Ectodermal cell (in vitro differentiated cells): ENCODE results near the gene USP35. TPM values are rescaled to one million over a fixed set of nuclear protein-coding genes. Genes with fewer than 3 reads are reported as not detected.

Experiments
- H3K27ac ChIP-seq: 2 replicates; pipeline ENCODE4 v1.7.0; 2013; ENCODE audit warnings: mild to moderate bottlenecking, low read depth, low read length; ENCODE audit not compliant: insufficient read depth, poor library complexity, severe bottlenecking
- H3K27me3 ChIP-seq: 2 replicates; pipeline ENCODE4 v1.7.0; 2013; ENCODE audit warnings: mild to moderate bottlenecking, low read length; ENCODE audit not compliant: insufficient read depth, control insufficient read depth, poor library complexity, severe bottlenecking
- H3K36me3 ChIP-seq: one replicate; pipeline ENCODE4 v1.7.0; 2013; ENCODE audit warnings: low read length; ENCODE audit not compliant: control insufficient read depth, insufficient read depth
- H3K4me1 ChIP-seq: one replicate; pipeline ENCODE4 v1.7.0; 2013; ENCODE audit warnings: low read length; ENCODE audit not compliant: control insufficient read depth, insufficient read depth
- H3K4me3 ChIP-seq: 2 replicates; pipeline ENCODE4 v1.7.0; 2013; ENCODE audit warnings: low read depth, low read length, control low read depth; ENCODE audit not compliant: insufficient read depth
- H3K9me3 ChIP-seq: 2 replicates; pipeline ENCODE4 v1.7.0; 2013; ENCODE audit warnings: mild to moderate bottlenecking, low read length, moderate library complexity; ENCODE audit not compliant: control insufficient read depth
- WGBS, 2 experiments: methylation state at CpG; one replicate each; pipeline ENCODE4 v1.1.7; 2013; ENCODE audit warnings: missing lambda C conversion rate in 2 of 2; 5-methylcytosine and 5-hydroxymethylcytosine counted together
- polyA plus RNA-seq, 4 experiments: library from polyadenylated mRNA; stranded (reverse); fragments of 50-300 nt; gene quantifications; one replicate each; pipeline ENCODE4 v1.2.3, GENCODE V29; 2013

The USP35 gene, protein sequence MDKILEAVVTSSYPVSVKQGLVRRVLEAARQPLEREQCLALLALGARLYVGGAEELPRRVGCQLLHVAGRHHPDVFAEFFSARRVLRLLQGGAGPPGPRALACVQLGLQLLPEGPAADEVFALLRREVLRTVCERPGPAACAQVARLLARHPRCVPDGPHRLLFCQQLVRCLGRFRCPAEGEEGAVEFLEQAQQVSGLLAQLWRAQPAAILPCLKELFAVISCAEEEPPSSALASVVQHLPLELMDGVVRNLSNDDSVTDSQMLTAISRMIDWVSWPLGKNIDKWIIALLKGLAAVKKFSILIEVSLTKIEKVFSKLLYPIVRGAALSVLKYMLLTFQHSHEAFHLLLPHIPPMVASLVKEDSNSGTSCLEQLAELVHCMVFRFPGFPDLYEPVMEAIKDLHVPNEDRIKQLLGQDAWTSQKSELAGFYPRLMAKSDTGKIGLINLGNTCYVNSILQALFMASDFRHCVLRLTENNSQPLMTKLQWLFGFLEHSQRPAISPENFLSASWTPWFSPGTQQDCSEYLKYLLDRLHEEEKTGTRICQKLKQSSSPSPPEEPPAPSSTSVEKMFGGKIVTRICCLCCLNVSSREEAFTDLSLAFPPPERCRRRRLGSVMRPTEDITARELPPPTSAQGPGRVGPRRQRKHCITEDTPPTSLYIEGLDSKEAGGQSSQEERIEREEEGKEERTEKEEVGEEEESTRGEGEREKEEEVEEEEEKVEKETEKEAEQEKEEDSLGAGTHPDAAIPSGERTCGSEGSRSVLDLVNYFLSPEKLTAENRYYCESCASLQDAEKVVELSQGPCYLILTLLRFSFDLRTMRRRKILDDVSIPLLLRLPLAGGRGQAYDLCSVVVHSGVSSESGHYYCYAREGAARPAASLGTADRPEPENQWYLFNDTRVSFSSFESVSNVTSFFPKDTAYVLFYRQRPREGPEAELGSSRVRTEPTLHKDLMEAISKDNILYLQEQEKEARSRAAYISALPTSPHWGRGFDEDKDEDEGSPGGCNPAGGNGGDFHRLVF
- polyA plus RNA-seq (2013, experiment 1 of 4), result 11.1 TPM
- 10.0 TPM for polyA plus RNA-seq (2013, experiment 2 of 4)
- polyA plus RNA-seq (2013, experiment 3 of 4), result 7.2 TPM
- polyA plus RNA-seq (2013, experiment 4 of 4), result 8.2 TPM

DNA sequence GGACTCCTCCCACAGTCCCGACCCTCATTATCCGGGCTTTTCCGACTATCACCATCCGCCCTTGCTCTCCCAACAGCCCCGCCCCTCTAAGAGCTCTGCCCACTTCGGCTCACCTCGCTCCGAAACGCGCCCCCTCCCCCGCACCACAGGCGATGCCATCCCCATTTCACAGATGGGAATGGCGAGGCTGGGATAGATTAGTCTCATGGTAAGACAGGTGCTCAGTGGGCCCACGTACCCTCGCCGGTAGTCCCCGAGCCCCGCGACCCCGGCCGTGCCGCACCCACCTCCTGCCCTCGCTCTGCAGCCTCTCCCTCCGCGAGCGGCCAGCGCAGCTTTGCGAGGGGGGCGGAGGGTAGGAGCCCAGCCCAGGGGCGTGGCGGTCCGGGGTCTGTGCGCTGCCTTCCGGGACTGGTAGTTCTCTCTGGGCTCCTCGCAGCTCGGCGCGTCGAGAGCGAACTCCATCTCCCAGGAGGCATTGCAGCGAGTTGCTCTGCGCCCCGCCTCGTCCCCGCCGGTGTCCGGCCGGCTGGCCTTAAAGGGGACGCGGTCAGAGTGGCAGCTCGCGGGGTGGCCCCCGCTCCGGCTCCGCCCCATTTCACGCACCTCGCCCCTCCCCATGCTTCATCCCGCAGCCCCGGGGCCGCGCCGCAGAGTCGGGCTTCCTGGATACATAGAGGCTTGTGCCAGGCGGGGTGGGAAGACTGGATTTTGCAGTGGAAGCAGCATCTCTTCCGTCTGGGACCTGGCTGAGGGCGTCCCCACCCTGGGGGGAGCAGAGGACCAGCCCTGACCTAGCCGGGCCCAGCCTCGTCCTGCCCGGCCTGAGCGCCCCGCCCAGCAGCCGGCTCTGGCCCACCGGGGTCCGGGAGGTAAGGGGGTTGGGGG is at the start of gene USP35, which contains the start of gene KCTD21:
TSS of gene USP35 (plus strand) at position 634 of the 888 bp plus-strand sequence. CDS start 7,327 bp downstream, outside the sequence.
TSS of gene KCTD21 (minus strand) at position 341 of the 888 bp plus-strand sequence. CDS start 14,072 bp downstream, outside the sequence.
- peak within 1 kb of the TSS; percentile 93 for H3K4me3 ChIP-seq

GRCh38 chr11:78139422-78140391 is 49.0 kb upstream of the USP35 start, which contains the start of gene ALG8:
Gene ALG8, minus strand, starts transcription at chr11:78139626. Its CDS starts 38 bp downstream, at chr11:78139588.
- Histone ChIP-seq H3K4me1 (peaks cover 4% of the 10 kb centered on the region), H3K36me3 (no peaks in the 10 kb centered on the region), H3K27me3 (no peaks in the 10 kb centered on the region), H3K27ac (peak within 1 kb of the TSS; percentile 60), H3K4me3 (peak within 1 kb of the TSS; percentile 99), H3K9me3 (no peaks in the 10 kb centered on the region)
- 3 to 4% methylated on average over 52 of the region's 52 CpGs for WGBS, 2 experiments

More for the DNA sequence above, at the start of gene USP35, which contains the start of gene KCTD21:
- whole genome bisulfite sequencing, 2 experiments, result 0% methylated on average over 74 of the region's 74 CpGs
- no peak within 1 kb of the TSS for H3K27ac ChIP-seq
- H3K27me3 ChIP-seq, result peaks cover 5% of the 10 kb centered on the region
- H3K4me1 ChIP-seq, result peaks cover 8% of the 10 kb centered on the region
- no peaks in the 10 kb centered on the region for H3K36me3 ChIP-seq
- H3K9me3 ChIP-seq, result no peaks in the 10 kb centered on the region

- H3K27me3 ChIP-seq, result no peaks in the 10 kb centered on the region
- H3K36me3 ChIP-seq, result no peaks in the 10 kb centered on the region
- no peaks in the 10 kb centered on the region for H3K9me3 ChIP-seq
- H3K4me1 ChIP-seq, result peaks cover 4% of the 10 kb centered on the region
- H3K4me3 ChIP-seq, result peak overlapping the region; percentile 99
- 71 to 73% methylated on average over 17 of the region's 17 CpGs for WGBS, 2 experiments
- H3K27ac ChIP-seq, result no peak overlapping the region
These were observed 48.2 kb upstream of the USP35 start for GRCh38 chr11:78140392-78141077.

DNA sequence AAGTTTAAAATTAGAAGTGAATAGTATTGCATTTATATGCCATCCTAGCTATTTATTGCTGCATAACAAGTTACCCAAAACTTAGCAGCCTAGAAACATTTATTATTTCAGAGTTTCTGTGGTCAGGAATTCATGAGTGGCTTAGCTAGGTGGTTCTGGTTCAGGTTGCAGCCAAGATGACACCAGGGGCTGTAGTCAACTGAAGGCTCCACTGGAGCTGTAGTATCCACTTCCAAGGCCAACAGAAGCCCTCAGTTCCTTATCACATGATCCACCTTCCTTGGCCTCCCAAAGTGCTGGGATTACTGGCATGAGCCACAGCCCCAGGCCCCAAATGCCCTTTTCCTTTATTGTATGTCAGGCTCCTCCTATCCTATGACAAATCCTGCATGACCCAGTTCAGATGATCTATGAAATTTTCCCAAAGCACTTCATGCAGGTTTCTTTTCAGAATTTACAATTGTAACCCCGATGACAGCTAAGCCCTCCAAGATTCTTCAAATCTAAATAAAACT is 43.2 kb upstream of the USP35 start:
- 91 to 93% methylated on average over 1 of the region's 1 CpG for WGBS, 2 experiments
- H3K27me3 ChIP-seq, result no peaks in the 10 kb centered on the region
- no peaks in the 10 kb centered on the region for H3K4me1 ChIP-seq
- no peaks in the 10 kb centered on the region for H3K9me3 ChIP-seq
- H3K4me3 ChIP-seq, result no peak overlapping the region
- peak overlapping the region; percentile 16 for H3K27ac ChIP-seq
- H3K36me3 ChIP-seq, result no peaks in the 10 kb centered on the region

DNA sequence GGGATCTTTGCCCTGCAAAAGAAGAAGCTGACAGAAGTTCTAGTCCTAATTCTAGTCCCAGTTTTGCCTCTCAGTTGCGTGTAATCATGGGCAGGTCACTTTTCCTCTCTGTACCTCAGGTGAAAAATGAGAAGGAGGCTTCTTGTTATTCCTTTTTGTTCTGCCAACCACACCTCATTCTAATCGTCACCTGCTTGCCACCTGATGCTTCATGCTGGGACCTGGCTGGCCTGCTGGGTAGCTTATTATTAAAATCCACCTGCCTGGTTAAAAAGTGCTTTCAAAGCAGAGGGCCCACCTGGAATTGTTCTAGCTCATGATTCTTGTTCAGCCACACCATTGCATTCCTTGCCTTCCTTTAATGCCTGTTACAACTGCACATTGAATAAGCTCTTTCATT is 40.9 kb upstream of the USP35 start:
- Histone ChIP-seq H3K36me3 (no peaks in the 10 kb centered on the region), H3K27me3 (no peaks in the 10 kb centered on the region), H3K4me3 (no peak overlapping the region), H3K9me3 (no peaks in the 10 kb centered on the region), H3K4me1 (no peaks in the 10 kb centered on the region), H3K27ac (no peak overlapping the region)
- WGBS, 2 experiments, result 82 to 89% methylated on average over 2 of the region's 2 CpGs

DNA sequence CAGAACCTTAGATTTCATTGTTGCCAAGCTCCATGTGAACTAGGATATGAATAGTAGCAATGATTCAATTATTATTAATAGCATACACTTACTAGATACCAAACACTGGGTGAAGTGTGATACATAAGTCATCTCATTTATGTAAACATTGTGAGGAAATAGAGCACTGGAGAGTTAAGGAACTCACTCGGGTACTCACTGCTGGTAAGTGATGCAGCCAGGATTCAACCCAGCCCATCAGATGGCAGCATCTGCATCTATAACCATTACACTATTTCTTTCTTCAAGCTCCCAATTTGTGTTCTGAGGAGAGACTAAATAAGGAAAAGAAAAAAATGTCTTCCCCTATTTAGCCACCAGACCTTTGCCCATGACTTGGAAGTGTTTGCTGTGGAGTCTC is 39.1 kb upstream of the USP35 start:
- no peak overlapping the region for H3K27ac ChIP-seq
- H3K27me3 ChIP-seq, result no peaks in the 10 kb centered on the region
- 82 to 86% methylated on average over 1 of the region's 1 CpG for WGBS, 2 experiments
- H3K4me3 ChIP-seq, result no peak overlapping the region
- no peaks in the 10 kb centered on the region for H3K4me1 ChIP-seq
- no peaks in the 10 kb centered on the region for H3K9me3 ChIP-seq
- no peaks in the 10 kb centered on the region for H3K36me3 ChIP-seq

- no peak overlapping the region for H3K4me3 ChIP-seq
- no peaks in the 10 kb centered on the region for H3K36me3 ChIP-seq
- H3K9me3 ChIP-seq, result no peaks in the 10 kb centered on the region
- 94 to 95% methylated on average over 4 of the region's 4 CpGs for WGBS, 2 experiments
- H3K4me1 ChIP-seq, result no peaks in the 10 kb centered on the region
- H3K27me3 ChIP-seq, result no peaks in the 10 kb centered on the region
- H3K27ac ChIP-seq, result no peak overlapping the region
These were observed 38.4 kb upstream of the USP35 start for GRCh38 chr11:78150346-78150745.

- Histone ChIP-seq H3K9me3 (no peaks in the 10 kb centered on the region), H3K4me3 (no peak overlapping the region), H3K27ac (no peak overlapping the region), H3K36me3 (no peaks in the 10 kb centered on the region), H3K4me1 (no peaks in the 10 kb centered on the region), H3K27me3 (no peaks in the 10 kb centered on the region)
These were observed 38.0 kb upstream of the USP35 start for GRCh38 chr11:78150754-78151153.
